ENCODE measurements around the gene TTC9B. TPM values are rescaled to one million over a fixed set of nuclear protein-coding genes. Genes with fewer than 3 reads are reported as not detected.
"Not testable (repeated sequence)": the region's sequence is repeated elsewhere in the genome, so short reads cannot be mapped to it uniquely, and the experiment has no call there.

TTC9B gene
- total and polyA plus RNA-seq, 3 donors from 2014 or later = 0.30 to 0.71 (median 0.50) TPM

DNA sequence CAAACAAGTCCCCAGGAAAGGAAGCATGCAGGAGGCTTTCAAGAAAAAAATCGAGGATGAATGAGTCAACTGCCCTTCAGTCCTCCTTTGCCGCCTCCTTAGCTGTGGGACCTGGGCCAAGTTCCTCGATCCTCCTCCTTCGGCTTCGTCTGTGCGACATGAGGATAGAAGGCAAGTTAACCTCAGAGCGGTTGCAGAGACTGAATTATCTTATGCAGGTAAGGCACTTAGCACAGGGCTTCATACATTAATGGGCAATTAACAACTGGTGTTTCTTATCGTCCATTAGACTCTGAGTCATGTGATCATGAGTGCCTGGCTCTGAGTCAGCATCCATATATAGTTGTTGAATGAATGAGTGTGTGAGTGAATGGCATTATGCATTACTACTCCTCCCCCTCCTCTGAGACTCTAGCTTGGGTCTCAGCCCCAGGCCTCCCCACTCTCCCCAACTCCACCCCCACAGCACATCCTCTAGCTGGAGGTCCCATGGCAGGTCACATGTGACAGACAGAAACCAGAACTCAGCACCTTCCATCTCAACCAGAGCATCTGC, 1.6 kb upstream of the TTC9B start:
- Histone ChIP-seq H3K27me3 (no peaks in the 10 kb centered on the region), H3K4me1 (no peaks in the 10 kb centered on the region), H3K27ac (no peak overlapping the region), H3K9me3 (no peaks in the 10 kb centered on the region), H3K4me3 (no peak overlapping the region), H3K36me3 (ENCODE audit: low read depth, missing control alignments) (no peaks in the 10 kb centered on the region)
- intact Hi-C loops (cut with DNase I; ENCODE audit: low total_unique reads) = no loop called here
- TF ChIP-seq, protein P1, sequence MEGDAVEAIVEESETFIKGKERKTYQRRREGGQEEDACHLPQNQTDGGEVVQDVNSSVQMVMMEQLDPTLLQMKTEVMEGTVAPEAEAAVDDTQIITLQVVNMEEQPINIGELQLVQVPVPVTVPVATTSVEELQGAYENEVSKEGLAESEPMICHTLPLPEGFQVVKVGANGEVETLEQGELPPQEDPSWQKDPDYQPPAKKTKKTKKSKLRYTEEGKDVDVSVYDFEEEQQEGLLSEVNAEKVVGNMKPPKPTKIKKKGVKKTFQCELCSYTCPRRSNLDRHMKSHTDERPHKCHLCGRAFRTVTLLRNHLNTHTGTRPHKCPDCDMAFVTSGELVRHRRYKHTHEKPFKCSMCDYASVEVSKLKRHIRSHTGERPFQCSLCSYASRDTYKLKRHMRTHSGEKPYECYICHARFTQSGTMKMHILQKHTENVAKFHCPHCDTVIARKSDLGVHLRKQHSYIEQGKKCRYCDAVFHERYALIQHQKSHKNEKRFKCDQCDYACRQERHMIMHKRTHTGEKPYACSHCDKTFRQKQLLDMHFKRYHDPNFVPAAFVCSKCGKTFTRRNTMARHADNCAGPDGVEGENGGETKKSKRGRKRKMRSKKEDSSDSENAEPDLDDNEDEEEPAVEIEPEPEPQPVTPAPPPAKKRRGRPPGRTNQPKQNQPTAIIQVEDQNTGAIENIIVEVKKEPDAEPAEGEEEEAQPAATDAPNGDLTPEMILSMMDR (IDR thresholded peaks at IDR 0.05) = no peak
- TF ChIP-seq POLR2A (IDR thresholded peaks at IDR 0.05) = no peak
- WGBS, 2 donors = 28 to 33% methylated on average over 8 of the region's 8 CpGs
- DNase-seq = no peak

DNA sequence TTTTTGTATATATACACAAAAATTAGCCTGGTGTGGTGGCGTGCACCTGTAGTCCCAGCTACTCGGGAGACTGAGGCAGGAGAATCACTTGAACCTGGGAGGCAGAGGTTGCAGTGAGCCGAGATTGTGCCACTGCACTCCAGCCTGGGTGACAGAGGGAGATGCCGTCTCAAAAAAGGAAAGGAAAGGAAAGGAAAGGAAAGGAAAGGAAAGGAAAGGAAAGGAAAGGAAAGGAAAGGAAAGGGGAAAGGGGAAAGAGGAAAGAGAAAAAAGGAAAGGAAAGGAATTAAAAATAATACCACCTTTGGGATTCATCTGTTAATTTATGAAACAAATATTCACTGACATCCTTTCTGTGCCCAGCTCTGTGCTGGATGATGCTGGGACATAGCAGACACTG, 845 bp upstream of the TTC9B start:
- DNase-seq; H3K27me3 ChIP-seq; H3K4me3 ChIP-seq; H3K4me1 ChIP-seq; H3K27ac ChIP-seq; intact Hi-C loops (cut with DNase I; ENCODE audit: low total_unique reads); H3K36me3 ChIP-seq (ENCODE audit: low read depth, missing control alignments); H3K9me3 ChIP-seq: not testable (repeated sequence)
- 60 to 74% methylated on average over 4 of the region's 4 CpGs for WGBS, 2 donors

DNA sequence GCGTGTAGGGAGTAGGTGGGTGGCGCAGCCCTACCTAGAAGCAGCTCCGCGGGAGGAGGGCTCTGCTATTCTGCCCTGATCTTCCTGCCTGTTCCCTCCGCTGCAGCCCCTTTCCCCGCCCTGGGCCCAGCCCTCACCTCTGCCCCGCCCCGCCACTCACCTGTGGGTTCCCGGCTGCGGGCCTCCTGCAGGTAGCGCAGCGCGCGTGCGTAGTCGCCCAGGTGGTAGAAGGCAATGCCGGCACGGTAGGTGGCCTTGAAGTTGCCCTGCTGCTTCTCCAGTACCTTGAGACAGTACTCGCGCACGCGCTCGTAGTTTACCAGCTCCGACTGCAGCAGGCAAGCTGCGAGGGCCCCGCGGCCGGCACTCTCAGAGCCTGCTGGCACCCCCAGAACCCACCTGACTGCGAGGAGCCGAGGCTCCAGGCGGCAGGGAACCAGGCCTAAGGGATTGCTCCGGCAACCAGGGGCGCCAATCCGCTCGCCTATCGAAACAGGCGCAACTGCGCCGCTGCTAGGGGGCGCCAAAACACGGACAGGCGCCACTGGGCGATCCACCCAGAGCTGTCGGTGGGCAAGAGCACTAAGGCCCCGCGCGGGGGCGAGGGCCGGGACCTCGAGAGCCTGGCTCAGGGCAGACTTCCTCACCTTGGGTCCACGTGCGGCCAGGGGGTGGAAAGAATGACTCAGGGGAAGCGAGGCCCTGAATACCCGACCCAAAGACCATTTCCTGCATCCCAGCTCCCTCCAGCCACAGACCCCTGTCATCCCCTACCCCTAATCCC, 965 bp downstream of the TTC9B start:
- Histone ChIP-seq H3K27me3 (no peaks in the 10 kb centered on the region), H3K4me1 (no peaks in the 10 kb centered on the region), H3K9me3 (no peaks in the 10 kb centered on the region), H3K36me3 (ENCODE audit: low read depth, missing control alignments) (no peaks in the 10 kb centered on the region), H3K4me3 (peak overlapping the region in 1 of 2 donors; percentile 18), H3K27ac (no peak overlapping the region)
- TF ChIP-seq, protein P1 (IDR thresholded peaks at IDR 0.05) = no peak
- TF ChIP-seq POLR2A (IDR thresholded peaks at IDR 0.05) = no peak
- WGBS, 2 donors = 5 to 8% methylated on average over 4 to 45 of the region's 54 CpGs
- peak; percentile 52 for DNase-seq
- intact Hi-C loops (cut with DNase I; ENCODE audit: low total_unique reads) = no loop called here

DNA sequence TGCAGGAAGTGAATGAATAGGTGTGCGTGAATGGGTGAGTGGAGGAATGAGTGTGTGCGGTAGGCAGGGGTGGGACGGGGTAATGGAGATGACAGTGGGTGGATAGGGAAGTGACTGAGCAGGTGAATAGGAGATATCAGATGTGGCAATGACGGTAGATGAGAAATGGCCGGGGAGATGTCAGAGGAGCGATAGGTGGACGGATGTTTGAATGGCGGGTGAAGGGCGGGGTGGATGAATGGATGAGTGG, 1.5 kb downstream of the TTC9B start:
- Histone ChIP-seq H3K4me3 (no peak overlapping the region), H3K36me3 (ENCODE audit: low read depth, missing control alignments) (no peaks in the 10 kb centered on the region), H3K27me3 (no peaks in the 10 kb centered on the region), H3K9me3 (no peaks in the 10 kb centered on the region), H3K27ac (no peak overlapping the region), H3K4me1 (no peaks in the 10 kb centered on the region)
- intact Hi-C loops (cut with DNase I; ENCODE audit: low total_unique reads) = no loop called here
- WGBS, 2 donors = 26% methylated on average over 9 of the region's 9 CpGs
- no peak for TF ChIP-seq POLR2A (IDR thresholded peaks at IDR 0.05)
- TF ChIP-seq, protein P1 (IDR thresholded peaks at IDR 0.05) = no peak
- no peak for DNase-seq

DNA sequence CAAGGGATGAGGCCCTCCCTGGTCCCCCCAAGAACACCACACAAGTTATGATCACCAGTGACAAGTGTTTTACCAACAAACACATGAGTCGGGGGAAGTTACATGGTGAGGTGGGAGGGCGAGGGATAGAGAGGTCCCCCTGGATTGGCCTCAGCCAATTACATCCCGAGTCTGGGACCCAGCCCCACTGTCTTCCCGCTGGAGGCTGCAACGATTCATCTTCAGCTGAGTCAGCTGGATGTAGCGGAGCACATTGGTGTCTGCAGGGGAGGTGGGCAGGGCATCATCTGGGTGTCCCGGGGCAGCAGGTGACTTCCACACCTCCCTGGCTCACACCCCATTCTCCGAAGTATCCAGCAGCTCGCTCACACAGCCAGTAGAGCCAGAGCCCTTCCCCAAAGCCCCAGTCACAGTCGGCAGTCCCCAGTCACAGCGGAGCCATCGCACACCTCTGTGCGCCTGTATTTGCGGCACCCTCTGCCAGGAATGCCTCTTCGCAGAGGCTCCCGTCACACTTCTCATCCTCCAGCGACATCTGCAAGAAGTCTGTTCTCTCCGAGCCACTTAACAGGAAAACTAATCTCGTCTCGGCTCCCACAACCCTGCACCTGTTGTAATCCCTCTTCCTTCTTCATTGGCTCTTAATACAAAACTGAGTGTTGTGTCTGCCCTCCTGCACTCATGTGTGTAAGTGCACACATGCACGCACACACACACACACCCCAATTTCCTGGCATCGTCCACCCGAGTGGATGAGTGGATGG, 2.0 kb downstream of the TTC9B start:
- Histone ChIP-seq H3K4me1 (no peaks in the 10 kb centered on the region), H3K4me3 (no peak overlapping the region), H3K9me3 (no peaks in the 10 kb centered on the region), H3K36me3 (ENCODE audit: low read depth, missing control alignments) (no peaks in the 10 kb centered on the region), H3K27ac (no peak overlapping the region), H3K27me3 (no peaks in the 10 kb centered on the region)
- WGBS, 2 donors = 41 to 42% methylated on average over 21 to 23 of the region's 23 CpGs
- DNase-seq = no peak
- intact Hi-C loops (cut with DNase I; ENCODE audit: low total_unique reads) = no loop called here
- TF ChIP-seq POLR2A (IDR thresholded peaks at IDR 0.05) = no peak
- TF ChIP-seq, protein P1 (IDR thresholded peaks at IDR 0.05) = no peak
